A204.1 (cell line): ENCODE results near the gene TECPR2.

ENCODE experiments used
- FAIRE-seq: peaks from 2 replicates; lab custom pipeline; 2012; peaks lifted over from hg19 to GRCh38; lab: Jason Lieb, UNC

The TECPR2 gene

DNA sequence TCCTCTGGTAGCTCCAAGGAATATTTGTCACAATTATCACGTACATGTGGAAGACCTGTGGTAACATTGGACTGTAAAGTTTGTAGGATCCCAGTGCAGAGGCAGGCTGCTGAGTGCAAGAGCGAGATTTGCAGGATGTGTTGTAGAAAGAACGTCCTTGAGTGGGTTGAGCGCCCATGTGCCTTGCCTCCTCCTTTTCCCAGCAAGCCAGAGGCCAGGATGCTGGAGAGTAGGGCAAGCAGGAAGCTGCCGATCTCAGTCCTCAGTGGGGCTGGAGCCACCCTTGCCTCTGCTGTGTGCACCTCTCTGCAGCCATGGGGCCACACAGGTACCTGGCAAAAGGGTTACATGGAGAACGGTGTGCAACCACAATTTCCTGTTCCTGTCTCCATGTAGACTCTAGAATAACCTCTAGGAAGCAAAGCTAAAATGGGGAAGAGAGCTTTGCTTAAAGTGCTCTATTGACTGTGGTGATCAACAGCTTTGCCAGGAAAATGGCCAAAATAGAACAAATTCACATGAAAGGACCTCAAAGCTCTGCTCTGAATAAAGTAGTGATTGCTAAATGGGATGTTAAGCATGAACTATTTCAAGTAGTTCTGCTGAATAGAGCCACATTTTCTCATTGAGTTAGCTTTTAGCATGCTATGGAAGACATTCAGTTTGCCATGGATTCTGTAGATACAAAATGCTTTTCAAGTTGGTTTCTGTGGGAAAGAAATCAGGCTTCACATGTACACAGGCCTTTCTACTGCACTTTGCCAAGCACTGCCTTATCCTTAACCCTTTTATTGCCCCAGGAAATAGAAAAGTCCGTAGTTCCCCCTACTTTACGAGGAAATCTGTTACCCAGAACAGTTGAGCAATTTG, 109.4 kb downstream of the TECPR2 start:
- no peak for FAIRE-seq

- FAIRE-seq, result no peak
Observed at GRCh38 chr14:102472791-102473150, 110.0 kb downstream of the TECPR2 start.

GRCh38 chr14:102473559-102473958, 110.8 kb downstream of the TECPR2 start:
- FAIRE-seq, result no peak

GRCh38 chr14:102474934-102475333, 112.2 kb downstream of the TECPR2 start:
- FAIRE-seq, result no peak

DNA sequence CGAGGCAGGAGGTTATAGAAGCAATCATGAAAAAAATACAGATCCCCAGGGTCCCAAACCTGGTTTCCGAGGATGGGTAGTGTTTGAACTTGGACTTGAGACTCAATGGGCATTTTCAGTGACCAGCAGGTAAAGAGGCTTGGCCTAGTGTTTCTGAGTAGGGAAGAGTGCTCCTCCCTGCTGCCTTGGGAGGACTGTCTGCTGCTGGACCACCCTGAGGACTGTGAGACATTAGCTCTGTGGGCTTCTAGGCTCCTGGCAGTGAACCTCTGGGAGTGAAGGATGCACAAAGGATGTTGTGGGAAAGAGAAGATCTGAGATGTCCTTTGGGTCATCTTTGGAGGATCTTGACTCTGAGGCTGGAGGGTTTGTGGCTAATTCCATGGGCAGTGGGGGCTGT, 116.4 kb downstream of the TECPR2 start:
- FAIRE-seq, result no peak

GRCh38 chr14:102479777-102480176, 117.0 kb downstream of the TECPR2 start:
- FAIRE-seq, result no peak

DNA sequence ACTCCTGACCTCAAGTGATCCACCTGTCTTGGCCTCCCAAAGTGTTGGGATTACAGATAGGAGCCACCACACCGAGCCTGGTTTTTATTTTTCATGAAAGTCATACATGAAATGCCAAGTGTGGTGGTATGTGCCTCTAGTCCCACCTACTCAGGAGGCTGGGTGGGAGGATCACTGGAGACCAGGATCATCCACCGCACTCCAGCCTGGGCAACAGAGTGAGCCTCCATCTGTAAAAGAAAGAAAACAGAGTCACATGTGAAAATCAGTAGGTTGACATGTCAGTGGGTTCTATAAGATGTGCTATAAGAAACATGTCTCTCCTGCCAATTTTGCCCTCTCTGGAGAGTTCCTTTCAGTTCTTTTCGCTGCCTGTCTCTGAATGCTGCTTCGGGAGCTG, 118.6 kb downstream of the TECPR2 start:
- FAIRE-seq, result no peak

DNA sequence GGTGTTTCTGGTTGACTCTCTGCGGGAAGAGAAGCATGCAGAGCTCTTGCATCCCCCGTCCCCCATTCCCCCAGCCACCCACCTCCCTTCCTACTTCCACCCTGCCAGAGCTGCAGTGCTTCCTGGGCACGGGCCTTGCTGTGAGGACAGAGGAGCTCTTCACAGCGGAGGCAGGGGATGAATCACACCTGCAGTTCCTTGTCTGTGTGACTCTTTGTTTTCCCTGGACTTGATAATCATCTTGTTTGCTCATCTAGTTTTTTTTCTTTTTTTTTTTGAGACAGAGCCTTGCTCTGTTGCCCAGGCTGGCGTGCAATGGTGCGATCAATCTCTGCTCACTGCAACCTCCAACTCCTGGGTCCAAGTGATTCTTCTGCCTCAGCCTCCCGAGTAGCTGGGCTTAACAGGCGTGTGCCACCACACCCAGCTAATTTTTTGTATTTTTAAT, 119.1 kb downstream of the TECPR2 start:
- no peak for FAIRE-seq

DNA sequence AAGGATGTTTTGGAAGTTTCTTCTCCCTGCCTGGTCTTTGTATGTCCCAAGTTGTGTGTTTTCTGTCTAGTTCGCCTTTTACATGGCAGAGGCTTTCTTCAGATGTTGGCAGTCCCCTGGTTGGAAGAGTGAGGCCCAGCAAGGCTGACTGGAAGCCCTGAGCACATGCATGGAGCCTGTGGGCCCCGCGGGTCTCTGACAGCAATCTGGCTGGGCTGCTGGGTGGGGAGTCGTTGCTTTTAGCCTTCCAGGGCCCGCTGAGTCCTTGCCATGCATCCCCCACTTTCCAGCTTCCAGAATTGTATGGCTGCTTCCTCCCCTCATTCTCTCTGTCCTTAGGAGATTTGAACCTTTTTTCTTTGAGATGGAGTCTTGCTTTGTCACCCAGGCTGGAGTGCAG, 121.6 kb downstream of the TECPR2 start:
- no peak for FAIRE-seq

- no peak for FAIRE-seq
Observed at GRCh38 chr14:102485693-102486512, 123.2 kb downstream of the TECPR2 start.

- FAIRE-seq, result no peak
Observed at GRCh38 chr14:102486513-102487203, 123.9 kb downstream of the TECPR2 start.

- no peak for FAIRE-seq
Observed at GRCh38 chr14:102487204-102487577, 124.5 kb downstream of the TECPR2 start.

DNA sequence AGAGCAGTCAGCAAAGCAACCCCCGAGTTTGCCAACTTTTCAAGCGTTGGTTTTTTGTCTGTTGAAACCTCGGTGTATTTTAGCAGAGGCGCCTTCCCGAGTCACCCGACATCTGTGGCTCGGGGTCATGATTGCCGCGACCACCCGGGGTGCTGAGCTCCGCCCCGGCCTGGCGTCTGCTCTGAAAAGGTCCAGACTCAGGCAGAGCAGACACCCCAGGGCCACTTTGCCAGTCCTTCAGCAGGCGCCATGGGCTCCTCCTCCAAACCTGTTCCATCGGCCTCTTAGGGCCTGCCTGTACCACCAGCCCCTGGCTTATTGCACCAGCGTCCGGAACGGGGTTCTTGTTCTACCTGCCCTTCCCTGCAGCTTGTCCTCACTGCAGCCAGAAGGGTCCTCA, 127.7 kb downstream of the TECPR2 start:
- no peak for FAIRE-seq

GRCh38 chr14:102491366-102491765, 128.6 kb downstream of the TECPR2 start:
- FAIRE-seq, result no peak

DNA sequence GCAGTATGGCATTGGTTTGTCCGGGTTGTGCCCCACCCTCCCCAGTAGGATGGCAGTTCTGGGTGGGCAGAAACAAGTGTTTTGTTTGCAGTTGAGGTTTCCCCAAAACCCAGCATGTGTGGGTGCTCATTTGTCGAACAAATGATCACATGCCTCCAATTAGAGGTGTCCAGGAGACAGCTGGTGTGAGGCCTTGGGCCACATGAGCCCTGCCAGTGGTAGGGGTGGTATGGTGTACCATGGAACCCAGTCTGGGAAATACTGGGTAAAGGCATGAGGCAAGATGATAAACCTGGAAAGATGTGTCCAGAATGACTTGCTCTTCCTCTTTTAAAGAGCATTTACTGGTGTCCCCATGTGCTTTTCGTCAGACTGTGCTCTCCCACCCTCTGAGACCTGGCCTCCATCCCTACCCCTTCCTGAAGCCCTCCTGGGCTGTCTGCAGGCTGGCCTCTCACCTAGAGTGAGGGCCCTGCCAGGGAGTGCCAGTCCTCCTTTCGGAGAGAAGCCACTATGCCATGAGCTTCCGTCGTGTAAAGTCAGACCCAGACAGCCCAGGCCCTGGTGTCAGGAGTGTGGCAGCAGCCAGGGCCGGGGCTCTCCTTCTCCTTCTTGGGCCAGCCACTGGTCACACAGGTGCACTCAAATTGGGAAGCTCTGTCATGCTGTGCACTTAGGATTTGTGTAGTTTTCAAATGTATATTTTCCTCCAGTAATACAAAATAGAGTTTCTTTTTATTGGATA, 129.2 kb downstream of the TECPR2 start:
- FAIRE-seq, result no peak

DNA sequence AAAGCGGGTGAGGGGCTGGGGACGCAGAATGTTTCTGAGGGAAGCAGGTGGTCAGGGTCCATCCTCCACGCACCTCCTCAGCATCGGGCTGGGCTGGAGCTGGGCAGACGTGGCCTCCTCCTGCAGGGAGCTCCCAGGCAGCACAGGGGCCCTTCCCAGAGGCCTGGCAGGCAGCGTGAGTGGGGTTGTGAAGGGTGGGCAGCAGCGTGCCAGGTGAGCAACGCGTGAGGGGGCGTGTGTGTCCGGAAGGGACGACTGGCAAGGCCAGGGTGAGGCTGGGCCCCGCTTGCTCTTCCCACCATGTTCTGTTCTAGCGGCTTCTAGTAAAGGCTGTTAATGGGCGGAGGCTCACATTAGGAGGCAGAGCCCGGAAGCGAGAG, 129.8 kb downstream of the TECPR2 start:
- FAIRE-seq, result no peak

DNA sequence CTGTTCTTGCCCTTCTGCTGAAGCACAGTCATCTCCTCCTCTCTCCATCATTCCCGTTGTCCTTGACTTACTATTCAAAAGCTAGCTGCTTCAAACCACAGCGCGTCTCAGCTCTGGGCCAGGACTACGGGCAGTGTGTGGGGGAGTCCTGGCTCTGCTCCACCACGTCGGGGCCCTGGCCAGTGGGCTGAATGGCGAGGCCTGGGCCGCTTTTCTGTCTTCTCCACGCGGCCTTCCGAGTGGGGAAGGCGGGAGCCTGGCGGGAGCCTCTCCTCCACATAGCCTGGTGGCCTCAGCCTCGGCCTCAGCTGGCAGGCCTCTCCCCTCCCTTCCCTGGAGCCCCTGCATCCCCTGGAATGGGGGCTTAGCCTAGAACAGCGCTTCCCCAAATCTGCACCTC, 130.4 kb downstream of the TECPR2 start:
- no peak for FAIRE-seq

DNA sequence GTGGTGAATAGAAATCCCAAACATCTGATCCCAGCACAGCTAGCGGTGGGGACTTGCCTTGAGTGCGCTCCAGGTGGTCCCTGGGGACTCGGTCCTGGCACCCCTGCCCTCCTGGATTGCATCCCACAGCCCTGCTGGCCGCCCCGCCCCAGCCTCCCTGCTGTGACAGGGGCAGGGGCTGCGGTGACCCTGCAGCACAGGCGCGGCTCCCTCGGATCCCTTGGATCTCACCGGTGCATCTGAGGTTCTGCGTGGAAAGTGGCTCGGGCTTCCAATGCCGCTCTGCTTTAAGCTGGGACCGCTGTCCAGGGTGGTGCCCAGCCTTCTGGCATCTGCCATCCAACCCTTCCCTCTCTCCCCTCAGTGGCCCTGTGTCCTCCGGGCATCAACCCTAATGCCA, 130.8 kb downstream of the TECPR2 start:
- FAIRE-seq, result no peak

DNA sequence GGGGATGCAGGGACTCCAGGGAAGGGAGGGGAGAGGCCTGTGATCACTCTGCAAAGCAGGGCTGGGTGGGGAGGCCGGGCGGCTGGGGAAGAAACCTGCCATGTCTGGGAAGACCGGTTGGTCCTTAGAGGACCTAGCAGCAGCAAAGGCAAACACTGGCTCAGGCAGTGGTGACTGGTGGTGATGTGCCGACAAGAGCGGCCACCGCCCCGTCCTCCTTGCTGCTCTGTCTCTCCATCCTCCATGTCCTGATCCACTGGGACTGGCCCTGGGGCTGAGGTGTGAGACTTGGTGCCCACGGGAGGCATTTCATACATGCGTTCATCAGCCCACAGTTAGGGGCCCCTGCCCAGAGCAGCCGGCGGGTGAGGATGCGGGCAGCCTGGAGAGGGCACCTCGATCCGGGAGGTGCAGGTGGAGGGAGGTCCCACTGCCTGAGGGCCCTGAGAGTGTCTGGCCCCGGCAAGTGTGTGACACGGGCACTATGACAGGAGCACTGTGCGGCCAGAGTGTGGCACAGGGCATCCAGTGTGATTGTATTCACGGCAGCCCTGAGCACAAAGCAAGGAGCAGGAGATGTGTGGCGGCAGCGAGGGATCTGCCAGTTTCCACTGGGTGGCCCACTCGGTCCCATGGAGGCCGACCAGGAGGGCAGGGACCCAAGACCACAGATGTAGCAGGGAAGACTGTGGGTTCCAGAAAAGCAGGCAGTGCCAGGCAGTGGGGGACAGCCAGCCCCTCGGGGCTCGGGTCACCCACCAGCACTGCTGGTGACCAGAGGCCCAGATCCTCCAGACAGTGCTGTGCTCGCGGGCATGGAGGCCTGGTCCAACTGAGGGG, 133.0 kb downstream of the TECPR2 start:
- no peak for FAIRE-seq

DNA sequence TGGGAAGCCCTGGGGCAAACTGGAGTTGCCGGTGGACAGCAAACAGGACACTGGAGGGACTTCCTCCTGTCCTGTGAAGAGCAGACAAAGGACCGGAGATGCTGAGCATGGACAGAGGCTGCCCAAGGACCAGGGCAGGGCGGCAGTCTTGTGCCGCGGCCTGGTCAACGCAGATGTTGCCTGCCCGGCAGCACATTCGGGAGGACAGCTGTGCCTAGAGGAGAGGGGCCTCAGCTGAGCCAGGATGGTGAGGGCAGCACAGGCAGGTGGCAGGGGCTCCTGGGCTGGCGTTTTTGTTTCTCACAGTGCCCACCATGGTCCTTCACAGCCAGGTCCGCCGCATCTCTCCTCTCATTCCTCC, 133.6 kb downstream of the TECPR2 start:
- FAIRE-seq, result no peak

DNA sequence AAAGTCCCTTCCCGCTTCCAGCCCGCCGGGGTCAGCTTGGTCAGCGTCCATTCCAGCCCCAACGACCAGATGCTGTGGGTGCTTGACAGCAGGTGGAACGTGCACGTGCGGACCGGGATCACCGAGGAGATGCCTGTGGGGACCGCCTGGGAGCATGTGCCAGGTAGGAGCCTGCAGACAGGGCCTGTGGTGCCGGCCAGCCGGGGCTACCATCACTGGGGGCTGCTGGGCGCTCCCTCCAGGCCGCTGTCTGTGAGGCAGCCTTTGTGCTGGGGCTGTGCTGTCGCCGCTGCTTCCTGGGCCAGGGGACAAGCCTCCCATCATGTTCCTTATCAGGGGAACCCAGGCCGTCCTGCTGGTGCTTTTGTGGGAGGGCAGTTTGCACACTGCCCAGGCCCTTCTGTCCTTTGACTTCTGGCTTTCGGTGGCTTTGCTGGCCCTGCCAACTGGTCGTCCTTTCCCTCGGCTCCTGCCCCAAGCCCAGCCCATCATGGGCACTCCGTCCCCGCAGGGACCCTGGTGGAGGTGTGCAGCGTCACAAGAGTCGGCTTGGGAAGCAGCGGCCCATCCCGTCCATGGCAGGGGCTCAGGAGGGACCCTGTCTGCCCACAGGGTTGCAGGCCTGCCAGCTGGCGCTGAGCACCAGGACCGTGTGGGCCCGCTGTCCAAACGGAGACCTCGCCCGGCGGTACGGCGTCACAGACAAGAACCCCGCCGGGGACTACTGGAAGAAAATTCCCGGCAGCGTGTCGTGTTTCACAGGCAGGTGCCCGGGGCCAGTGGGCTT, 134.4 kb downstream of the TECPR2 start:
- FAIRE-seq, result no peak
